SK-N-MC (cell line): ENCODE results near the gene NINJ2.
"Not testable (repeated sequence)": the region's sequence is repeated elsewhere in the genome, so short reads cannot be mapped to it uniquely, and the experiment has no call there.

Experiments
- EZH2 ChIP-seq: fragments of 200-600 bp; sonication (generic); IDR thresholded peaks from one replicate; pipeline ENCODE4 v1.6.1; 2017; ENCODE audit warnings: antibody characterized with exemption
- POLR2AphosphoS5 ChIP-seq: IDR thresholded peaks from 2 replicates; pipeline ENCODE4 v1.6.1; 2012; ENCODE audit warnings: mild to moderate bottlenecking, low read depth, low read length, borderline replicate concordance

DNA sequence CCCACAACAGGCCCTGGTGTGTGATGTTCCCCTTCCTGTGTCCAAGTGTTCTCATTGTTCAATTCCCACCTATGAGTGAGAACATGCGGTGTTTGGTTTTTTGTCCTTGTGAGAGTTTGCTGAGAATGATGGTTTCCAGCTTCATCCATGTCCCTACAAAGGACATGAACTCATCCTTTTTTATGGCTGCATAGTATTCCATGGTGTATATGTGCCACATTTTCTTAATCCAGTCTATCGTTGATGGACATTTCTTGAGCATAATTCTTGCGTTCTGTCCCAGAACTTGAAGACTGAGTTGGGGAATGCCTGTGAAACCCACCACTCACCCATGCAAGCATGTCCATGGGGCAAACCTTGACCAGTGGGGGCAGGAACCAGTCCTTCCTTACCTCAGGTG is 44.8 kb upstream of the NINJ2 start:
- not testable (repeated sequence) for TF ChIP-seq EZH2, POLR2AphosphoS5
